ENCODE data around the gene MYBBP1A.

DNA sequence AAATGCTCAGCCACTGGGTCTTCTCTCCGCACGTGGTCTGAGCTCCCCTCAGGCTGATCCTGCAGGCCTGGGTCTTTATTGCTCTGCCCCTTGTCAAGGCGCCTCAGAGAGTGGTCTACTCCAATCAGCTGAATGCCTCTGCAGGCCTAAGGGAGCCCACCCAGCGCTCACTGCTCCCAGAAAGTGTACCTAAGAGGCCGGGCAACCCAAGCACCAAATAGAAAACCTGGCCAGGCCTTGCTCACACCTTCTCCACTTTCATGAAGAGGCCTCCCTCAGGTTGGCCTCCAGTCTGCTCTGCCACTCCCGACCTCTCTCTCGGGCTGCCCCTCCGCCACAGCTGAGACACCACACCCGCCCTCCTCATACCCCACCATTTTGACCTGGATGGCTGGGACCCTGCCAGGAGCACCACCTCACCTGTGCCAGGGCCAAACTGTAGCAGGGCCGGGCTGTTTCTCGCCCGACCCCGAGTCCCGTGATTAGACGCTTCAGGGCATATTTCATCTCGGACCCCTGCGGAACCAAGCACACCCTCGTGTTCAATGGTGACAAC, 665 bp downstream of the MYBBP1A start:
- TF ChIP-seq MYC (CRISPR knock-in tag; IDR thresholded peaks at IDR 0.05; ENCODE audit: borderline replicate concordance) (no peak), BHLHE40 (IDR thresholded peaks at IDR 0.05; ENCODE audit: low read length) (no peak), EZH2 (conservative IDR thresholded peaks at IDR 0.05; ENCODE audit: low read depth, low read length) (no peak), ZNF274 (CRISPR knock-in tag; IDR thresholded peaks at IDR 0.05) (no peak), ZNF564 (CRISPR knock-in tag; IDR thresholded peaks at IDR 0.05) (no peak)
- TF ChIP-seq, protein P1, sequence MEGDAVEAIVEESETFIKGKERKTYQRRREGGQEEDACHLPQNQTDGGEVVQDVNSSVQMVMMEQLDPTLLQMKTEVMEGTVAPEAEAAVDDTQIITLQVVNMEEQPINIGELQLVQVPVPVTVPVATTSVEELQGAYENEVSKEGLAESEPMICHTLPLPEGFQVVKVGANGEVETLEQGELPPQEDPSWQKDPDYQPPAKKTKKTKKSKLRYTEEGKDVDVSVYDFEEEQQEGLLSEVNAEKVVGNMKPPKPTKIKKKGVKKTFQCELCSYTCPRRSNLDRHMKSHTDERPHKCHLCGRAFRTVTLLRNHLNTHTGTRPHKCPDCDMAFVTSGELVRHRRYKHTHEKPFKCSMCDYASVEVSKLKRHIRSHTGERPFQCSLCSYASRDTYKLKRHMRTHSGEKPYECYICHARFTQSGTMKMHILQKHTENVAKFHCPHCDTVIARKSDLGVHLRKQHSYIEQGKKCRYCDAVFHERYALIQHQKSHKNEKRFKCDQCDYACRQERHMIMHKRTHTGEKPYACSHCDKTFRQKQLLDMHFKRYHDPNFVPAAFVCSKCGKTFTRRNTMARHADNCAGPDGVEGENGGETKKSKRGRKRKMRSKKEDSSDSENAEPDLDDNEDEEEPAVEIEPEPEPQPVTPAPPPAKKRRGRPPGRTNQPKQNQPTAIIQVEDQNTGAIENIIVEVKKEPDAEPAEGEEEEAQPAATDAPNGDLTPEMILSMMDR (CRISPR knock-in tag; IDR thresholded peaks at IDR 0.05), result no peak
- TF ChIP-seq, protein P2, sequence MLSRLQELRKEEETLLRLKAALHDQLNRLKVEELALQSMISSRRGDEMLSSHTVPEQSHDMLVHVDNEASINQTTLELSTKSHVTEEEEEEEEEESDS (CRISPR knock-in tag; IDR thresholded peaks at IDR 0.05; ENCODE audit: borderline replicate concordance), result no peak
- TF ChIP-seq, protein P3, sequence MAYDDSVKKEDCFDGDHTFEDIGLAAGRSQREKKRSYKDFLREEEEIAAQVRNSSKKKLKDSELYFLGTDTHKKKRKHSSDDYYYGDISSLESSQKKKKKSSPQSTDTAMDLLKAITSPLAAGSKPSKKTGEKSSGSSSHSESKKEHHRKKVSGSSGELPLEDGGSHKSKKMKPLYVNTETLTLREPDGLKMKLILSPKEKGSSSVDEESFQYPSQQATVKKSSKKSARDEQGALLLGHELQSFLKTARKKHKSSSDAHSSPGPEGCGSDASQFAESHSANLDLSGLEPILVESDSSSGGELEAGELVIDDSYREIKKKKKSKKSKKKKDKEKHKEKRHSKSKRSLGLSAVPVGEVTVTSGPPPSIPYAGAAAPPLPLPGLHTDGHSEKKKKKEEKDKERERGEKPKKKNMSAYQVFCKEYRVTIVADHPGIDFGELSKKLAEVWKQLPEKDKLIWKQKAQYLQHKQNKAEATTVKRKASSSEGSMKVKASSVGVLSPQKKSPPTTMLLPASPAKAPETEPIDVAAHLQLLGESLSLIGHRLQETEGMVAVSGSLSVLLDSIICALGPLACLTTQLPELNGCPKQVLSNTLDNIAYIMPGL (CRISPR knock-in tag; IDR thresholded peaks at IDR 0.05; ENCODE audit: borderline replicate concordance in 1 of 2, low read depth in 1 of 2), result no peak
